Kasumi-1 (cell line): ENCODE results near the gene CDH11.

ENCODE experiments used
- DNase-seq, 2 experiments: peaks; one replicate each; lab custom pipeline; 2025; lab: John Stamatoyannopoulos, UW

CDH11 gene

GRCh38 chr16:65121870-65122723 is at the start of gene CDH11:
CDH11 (minus strand) TSS chr16:65122063; CDS start chr16:65004869, 117,194 bp downstream.
- no peak for DNase-seq

GRCh38 chr16:65154321-65154720 is 32.5 kb upstream of the CDH11 start:
- no peak for DNase-seq

- no peak for DNase-seq
Measured at GRCh38 chr16:65153365-65154105, 31.7 kb upstream of the CDH11 start.

GRCh38 chr16:65148804-65149203 is 26.9 kb upstream of the CDH11 start:
- no peak for DNase-seq

GRCh38 chr16:65142276-65142675 is 20.4 kb upstream of the CDH11 start:
- no peak for DNase-seq

- DNase-seq = no peak
Measured at GRCh38 chr16:65136681-65137080, 14.8 kb upstream of the CDH11 start.

- DNase-seq = no peak
Measured at GRCh38 chr16:65126845-65127624, 5.2 kb upstream of the CDH11 start.

- DNase-seq = no peak
Measured at GRCh38 chr16:65125871-65126270, 4.0 kb upstream of the CDH11 start.

GRCh38 chr16:65125322-65125721 is 3.5 kb upstream of the CDH11 start:
- no peak for DNase-seq

GRCh38 chr16:65124596-65124995 is 2.7 kb upstream of the CDH11 start:
- DNase-seq = no peak

- no peak for DNase-seq
Measured at GRCh38 chr16:65124212-65124548, 2.3 kb upstream of the CDH11 start.

GRCh38 chr16:65123396-65124211 is 1.7 kb upstream of the CDH11 start:
- DNase-seq = no peak

GRCh38 chr16:65122724-65123395 is 997 bp upstream of the CDH11 start:
- DNase-seq = no peak

- no peak for DNase-seq
Measured at GRCh38 chr16:65120831-65121721, 787 bp downstream of the CDH11 start.

GRCh38 chr16:65120461-65120830 is 1.4 kb downstream of the CDH11 start:
- DNase-seq = no peak

- no peak for DNase-seq
Measured at GRCh38 chr16:65119901-65120401, 1.9 kb downstream of the CDH11 start.

GRCh38 chr16:65119435-65119834 is 2.4 kb downstream of the CDH11 start:
- no peak for DNase-seq

GRCh38 chr16:65118871-65119270 is 3.0 kb downstream of the CDH11 start:
- no peak for DNase-seq

- peak; percentile 69 to 77 for DNase-seq
Measured at GRCh38 chr16:65117811-65118448, 3.9 kb downstream of the CDH11 start.
